ENCODE data around the gene TMEM117.

DNA sequence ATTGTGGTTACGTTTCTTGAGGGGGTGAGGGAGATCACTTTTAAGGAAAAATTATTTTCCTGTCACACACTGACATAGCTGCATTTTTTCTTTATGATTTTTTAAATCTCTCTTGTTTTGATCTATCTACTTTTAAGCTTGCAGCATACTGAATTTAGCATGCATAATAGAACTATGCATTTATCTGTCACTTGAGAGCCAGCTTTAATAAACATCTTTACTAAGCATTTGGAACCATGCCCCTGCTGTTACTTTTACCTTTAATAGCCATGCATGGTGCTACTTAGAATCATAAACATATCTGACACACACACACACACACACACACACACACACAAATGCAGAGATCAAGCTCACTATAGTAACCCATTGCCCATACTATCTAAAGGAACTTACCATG lies 554.0 kb downstream of the TMEM117 start:
- TF ChIP-seq, protein P1, sequence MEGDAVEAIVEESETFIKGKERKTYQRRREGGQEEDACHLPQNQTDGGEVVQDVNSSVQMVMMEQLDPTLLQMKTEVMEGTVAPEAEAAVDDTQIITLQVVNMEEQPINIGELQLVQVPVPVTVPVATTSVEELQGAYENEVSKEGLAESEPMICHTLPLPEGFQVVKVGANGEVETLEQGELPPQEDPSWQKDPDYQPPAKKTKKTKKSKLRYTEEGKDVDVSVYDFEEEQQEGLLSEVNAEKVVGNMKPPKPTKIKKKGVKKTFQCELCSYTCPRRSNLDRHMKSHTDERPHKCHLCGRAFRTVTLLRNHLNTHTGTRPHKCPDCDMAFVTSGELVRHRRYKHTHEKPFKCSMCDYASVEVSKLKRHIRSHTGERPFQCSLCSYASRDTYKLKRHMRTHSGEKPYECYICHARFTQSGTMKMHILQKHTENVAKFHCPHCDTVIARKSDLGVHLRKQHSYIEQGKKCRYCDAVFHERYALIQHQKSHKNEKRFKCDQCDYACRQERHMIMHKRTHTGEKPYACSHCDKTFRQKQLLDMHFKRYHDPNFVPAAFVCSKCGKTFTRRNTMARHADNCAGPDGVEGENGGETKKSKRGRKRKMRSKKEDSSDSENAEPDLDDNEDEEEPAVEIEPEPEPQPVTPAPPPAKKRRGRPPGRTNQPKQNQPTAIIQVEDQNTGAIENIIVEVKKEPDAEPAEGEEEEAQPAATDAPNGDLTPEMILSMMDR (IDR thresholded peaks at IDR 0.05; ENCODE audit: low read depth, low read length), result no peak
- no peak for TF ChIP-seq POLR2A (IDR thresholded peaks at IDR 0.05; ENCODE audit: extremely low read depth, insufficient read length)

Measured in NB4 (cell line).